ENCODE measurements around the gene SYNGR3.

GRCh38 chr16:1942810-1943726 is 46.7 kb upstream of the SYNGR3 start, which contains the start of gene MSRB1:
- no peak for TF ChIP-seq CTCF (IDR thresholded peaks at IDR 0.05)
- TF ChIP-seq JUNB (IDR thresholded peaks at IDR 0.05) = no peak
- peak; percentile 90 for TF ChIP-seq POLR2A (IDR thresholded peaks at IDR 0.05; ENCODE audit: low read length)
- TF ChIP-seq MAX (IDR thresholded peaks at IDR 0.05) = peak; percentile 90
- TF ChIP-seq CHD2 (IDR thresholded peaks at IDR 0.05; ENCODE audit: low read length, partially characterized antibody) = no peak
- no peak for TF ChIP-seq RFX5 (IDR thresholded peaks at IDR 0.05)
- no peak for TF ChIP-seq EP300 (IDR thresholded peaks at IDR 0.05)
- no peak for TF ChIP-seq KDM5A (IDR thresholded peaks at IDR 0.05)
- TF ChIP-seq JUN (IDR thresholded peaks at IDR 0.05) = peak in 1 of 2 experiments; percentile 54; a peak in 1 of 5 replicates

All from A549 (cell line).